MCF 10A (cell line): ENCODE measurements around the gene ALKAL2. TPM values are rescaled to one million over a fixed set of nuclear protein-coding genes. Genes with fewer than 3 reads are reported as not detected.
"Not testable (repeated sequence)": the region's sequence is repeated elsewhere in the genome, so short reads cannot be mapped to it uniquely, and the experiment has no call there.

Source experiments
- BruUV-seq: library from RNA; stranded (reverse); fragments of 400-500 nt; replicated peaks from 2 replicates; lab custom pipeline; 2021; lab: Mats Ljungman, UMichigan
- CTCF ChIA-PET: fragments of 300-600 bp; sonication (Branson Sonifier 250); formaldehyde crosslinking; extraction: SDS; loops from one replicate; lab custom pipeline; 2021; ENCODE audit warnings: antibody characterized with exemption, inconsistent platforms; lab: Yijun Ruan, JAX
- POLR2A ChIA-PET: fragments of 300-600, 350-650 bp; sonication (Branson Sonifier 250); formaldehyde crosslinking; extraction: SDS; loops from one replicate; lab custom pipeline; 2020; ENCODE audit warnings: antibody characterized with exemption, inconsistent platforms; lab: Yijun Ruan, JAX
- DNase-seq: peaks from one replicate; pipeline ENCODE4 v3.0.0-alpha.2; 2018; ENCODE audit not compliant: unreplicated experiment
- H3K27ac Mint-ChIP-seq: one replicate; pipeline ENCODE4 v1.8.0; 2022; ENCODE audit warnings: mild to moderate bottlenecking, low read depth, mixed read lengths; ENCODE audit not compliant: unreplicated experiment
- H3K27me3 Mint-ChIP-seq: one replicate; pipeline ENCODE4 v1.8.0; 2022; ENCODE audit warnings: mixed read lengths; ENCODE audit not compliant: insufficient read depth, unreplicated experiment
- H3K36me3 Mint-ChIP-seq: one replicate; pipeline ENCODE4 v1.8.0; 2022; ENCODE audit warnings: mild to moderate bottlenecking, moderate library complexity, mixed read lengths; ENCODE audit not compliant: insufficient read depth, unreplicated experiment
- H3K4me1 Mint-ChIP-seq: one replicate; pipeline ENCODE4 v1.8.0; 2022; ENCODE audit warnings: mixed read lengths; ENCODE audit not compliant: insufficient read depth, unreplicated experiment
- H3K4me3 Mint-ChIP-seq: one replicate; pipeline ENCODE4 v1.8.0; 2022; ENCODE audit warnings: mild to moderate bottlenecking, moderate library complexity, mixed read lengths; ENCODE audit not compliant: unreplicated experiment
- H3K9me3 Mint-ChIP-seq: one replicate; pipeline ENCODE4 v1.8.0; 2022; ENCODE audit warnings: mixed read lengths; ENCODE audit not compliant: unreplicated experiment
- intact Hi-C: fragments of 100-400 bp; cut with micrococcal nuclease; formaldehyde crosslinking; loops from 2 replicates; pipeline ENCODE4 v1.14.1; 2022
- total RNA-seq: library from RNA; stranded (reverse); gene quantifications from 2 replicates; pipeline ENCODE4 v1.2.3, GENCODE V29; 2022
- TF ChIP-seq, protein P1 (sequence below): fragments of 200-600 bp; IDR thresholded peaks from one replicate; pipeline ENCODE4 v1.8.0; 2022; ENCODE audit warnings: antibody characterized with exemption, mild to moderate bottlenecking; ENCODE audit not compliant: unreplicated experiment

The ALKAL2 gene
- total RNA-seq, 1 experiment from 2014 or later: not detected

- H3K4me3 Mint-ChIP-seq: no peak overlapping the region
- peaks cover 3% of the 10 kb centered on the region for H3K27me3 Mint-ChIP-seq
- DNase-seq: no peak
- no TSS peak for BruUV-seq
- peaks cover 9% of the 10 kb centered on the region for H3K9me3 Mint-ChIP-seq
- no peaks in the 10 kb centered on the region for H3K4me1 Mint-ChIP-seq
- no peaks in the 10 kb centered on the region for H3K36me3 Mint-ChIP-seq
- ChIA-PET CTCF (interaction anchor here (0.7 kb wide), 1 partner anchor 52 kb away, joined by 3 read pairs; no protein-coding TSS in a partner anchor), POLR2A (no interaction called here)
- TF ChIP-seq, protein P1, sequence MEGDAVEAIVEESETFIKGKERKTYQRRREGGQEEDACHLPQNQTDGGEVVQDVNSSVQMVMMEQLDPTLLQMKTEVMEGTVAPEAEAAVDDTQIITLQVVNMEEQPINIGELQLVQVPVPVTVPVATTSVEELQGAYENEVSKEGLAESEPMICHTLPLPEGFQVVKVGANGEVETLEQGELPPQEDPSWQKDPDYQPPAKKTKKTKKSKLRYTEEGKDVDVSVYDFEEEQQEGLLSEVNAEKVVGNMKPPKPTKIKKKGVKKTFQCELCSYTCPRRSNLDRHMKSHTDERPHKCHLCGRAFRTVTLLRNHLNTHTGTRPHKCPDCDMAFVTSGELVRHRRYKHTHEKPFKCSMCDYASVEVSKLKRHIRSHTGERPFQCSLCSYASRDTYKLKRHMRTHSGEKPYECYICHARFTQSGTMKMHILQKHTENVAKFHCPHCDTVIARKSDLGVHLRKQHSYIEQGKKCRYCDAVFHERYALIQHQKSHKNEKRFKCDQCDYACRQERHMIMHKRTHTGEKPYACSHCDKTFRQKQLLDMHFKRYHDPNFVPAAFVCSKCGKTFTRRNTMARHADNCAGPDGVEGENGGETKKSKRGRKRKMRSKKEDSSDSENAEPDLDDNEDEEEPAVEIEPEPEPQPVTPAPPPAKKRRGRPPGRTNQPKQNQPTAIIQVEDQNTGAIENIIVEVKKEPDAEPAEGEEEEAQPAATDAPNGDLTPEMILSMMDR: no peak
- no peak overlapping the region for H3K27ac Mint-ChIP-seq
- intact Hi-C loops: no loop called here
Observed at GRCh38 chr2:319059-319600, 31.2 kb upstream of the ALKAL2 start.

- Mint-ChIP-seq H3K36me3 (no peaks in the 10 kb centered on the region), H3K9me3 (peaks cover 9% of the 10 kb centered on the region), H3K27ac (no peak overlapping the region), H3K27me3 (no peaks in the 10 kb centered on the region), H3K4me1 (no peaks in the 10 kb centered on the region), H3K4me3 (no peak overlapping the region)
- DNase-seq: no peak
- TF ChIP-seq, protein P1: no peak
- intact Hi-C loops: no loop called here
- CTCF ChIA-PET: interaction anchor here (0.6 to 1.5 kb wide), 5 partner anchors 8 to 323 kb away, joined by 3 to 5 read pairs (median 3); no protein-coding TSS in a partner anchor
- BruUV-seq: no TSS peak
- POLR2A ChIA-PET: interaction anchor here (0.6 kb wide), 1 partner anchor 87 kb away, joined by 3 read pairs; no protein-coding TSS in a partner anchor
Observed at GRCh38 chr2:317501-318424, 29.9 kb upstream of the ALKAL2 start.

GRCh38 chr2:316381-316780 lies 28.5 kb upstream of the ALKAL2 start:
- Mint-ChIP-seq H3K4me3 (no peak overlapping the region), H3K36me3 (no peaks in the 10 kb centered on the region), H3K4me1 (no peaks in the 10 kb centered on the region), H3K9me3 (peaks cover 9% of the 10 kb centered on the region), H3K27me3 (no peaks in the 10 kb centered on the region), H3K27ac (no peak overlapping the region)
- CTCF ChIA-PET: interaction anchor here (0.7 kb wide), 1 partner anchor 77 kb away, joined by 3 read pairs; no protein-coding TSS in a partner anchor
- no peak for DNase-seq
- intact Hi-C loops: no loop called here
- POLR2A ChIA-PET: interaction anchor here (0.6 kb wide), 1 partner anchor 31 kb away, joined by 3 read pairs; no protein-coding TSS in a partner anchor
- TF ChIP-seq, protein P1: no peak
- no TSS peak for BruUV-seq

DNA sequence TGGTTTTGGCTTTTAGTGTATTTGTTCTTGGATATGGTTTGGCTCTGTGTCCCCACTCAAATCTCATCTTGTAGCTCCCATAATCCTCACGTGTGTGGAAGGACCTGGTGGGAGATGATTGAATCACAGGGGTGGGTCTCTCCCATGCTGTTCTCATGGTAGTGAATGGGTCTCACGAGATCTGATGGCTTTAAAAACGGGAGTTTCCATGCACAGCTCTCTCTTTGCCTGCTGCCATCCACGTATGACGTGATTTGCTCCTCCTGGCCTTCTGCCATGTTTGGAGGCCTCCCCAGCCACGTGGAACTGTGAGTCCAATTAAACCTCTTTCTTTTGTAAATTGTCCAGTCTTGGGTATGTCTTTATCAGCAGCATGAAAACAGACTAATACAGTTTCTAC lies 28.0 kb upstream of the ALKAL2 start:
- H3K9me3 Mint-ChIP-seq, H3K36me3 Mint-ChIP-seq, H3K27ac Mint-ChIP-seq, intact Hi-C loops, H3K4me3 Mint-ChIP-seq, BruUV-seq, CTCF ChIA-PET, H3K27me3 Mint-ChIP-seq, DNase-seq, H3K4me1 Mint-ChIP-seq: not testable (repeated sequence)
- POLR2A ChIA-PET: interaction anchor here (0.6 kb wide), 1 partner anchor 31 kb away, joined by 3 read pairs; no protein-coding TSS in a partner anchor
